NCI-H187 (cell line): ENCODE data around the gene FANCC.

ENCODE experiments used
- DNase-seq, 2 experiments: peaks; one replicate each; lab custom pipeline; 2025; lab: John Stamatoyannopoulos, UW

FANCC gene

GRCh38 chr9:95102001-95102433, 215.5 kb downstream of the FANCC start:
- no peak for DNase-seq

DNA sequence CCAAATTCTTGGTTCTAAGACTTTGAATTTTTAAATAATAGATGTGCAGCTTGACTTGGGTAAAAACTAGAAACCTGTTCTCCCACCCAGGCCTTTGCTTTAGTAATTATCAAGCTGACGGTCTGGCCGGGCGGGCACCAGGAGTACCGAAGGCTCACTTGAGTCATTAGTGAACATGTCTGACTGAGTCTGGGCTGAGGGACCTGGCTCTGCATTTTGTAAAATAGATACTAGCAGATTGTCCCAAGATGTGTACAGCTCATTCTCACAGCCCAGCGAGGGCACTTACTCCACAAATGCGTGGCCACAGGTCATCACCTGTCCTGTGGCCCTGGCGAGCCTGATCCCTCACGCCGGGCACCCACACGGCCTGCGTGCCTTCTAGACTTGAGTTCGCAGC, 216.2 kb downstream of the FANCC start:
- DNase-seq = no peak

GRCh38 chr9:95100071-95100627, 217.4 kb downstream of the FANCC start:
- DNase-seq = no peak

DNA sequence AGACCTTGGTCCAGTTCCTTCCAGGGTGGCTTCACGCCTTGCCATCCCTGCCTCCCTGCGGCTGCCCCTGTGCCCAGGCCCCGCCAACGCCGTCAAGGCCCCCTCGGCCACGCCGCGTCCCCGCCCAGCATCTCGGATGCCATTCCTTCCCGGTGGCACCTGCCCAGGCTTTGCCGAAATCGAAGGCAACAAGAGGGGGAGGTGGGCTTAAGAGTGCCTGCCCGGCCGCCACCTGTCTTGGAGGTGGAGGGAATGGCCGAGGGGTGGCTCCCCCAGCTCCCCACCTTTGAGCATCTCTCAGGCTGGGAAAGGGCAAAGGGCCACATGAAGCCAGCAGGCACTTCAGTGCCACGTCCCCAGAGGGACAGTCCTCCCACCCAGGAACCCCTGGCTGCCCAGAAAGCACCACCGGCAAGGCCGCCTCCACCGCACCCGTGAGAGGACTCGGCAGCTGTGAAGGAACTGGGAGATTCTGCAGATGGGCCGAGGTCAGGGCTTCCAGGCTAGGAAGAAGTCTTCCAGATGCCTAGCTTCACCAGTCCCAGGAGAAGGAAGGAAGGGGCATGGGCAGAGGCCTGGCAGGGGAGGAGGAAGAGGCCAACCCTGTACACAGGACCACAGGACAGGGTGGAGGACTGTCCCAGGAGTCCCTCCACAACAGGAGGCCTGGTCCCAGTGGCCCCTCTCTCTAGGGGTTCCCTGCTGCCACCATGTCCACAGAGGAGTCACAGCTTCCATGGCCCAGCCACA, 218.0 kb downstream of the FANCC start:
- DNase-seq = no peak

GRCh38 chr9:95098391-95098921, 219.1 kb downstream of the FANCC start:
- no peak for DNase-seq

DNA sequence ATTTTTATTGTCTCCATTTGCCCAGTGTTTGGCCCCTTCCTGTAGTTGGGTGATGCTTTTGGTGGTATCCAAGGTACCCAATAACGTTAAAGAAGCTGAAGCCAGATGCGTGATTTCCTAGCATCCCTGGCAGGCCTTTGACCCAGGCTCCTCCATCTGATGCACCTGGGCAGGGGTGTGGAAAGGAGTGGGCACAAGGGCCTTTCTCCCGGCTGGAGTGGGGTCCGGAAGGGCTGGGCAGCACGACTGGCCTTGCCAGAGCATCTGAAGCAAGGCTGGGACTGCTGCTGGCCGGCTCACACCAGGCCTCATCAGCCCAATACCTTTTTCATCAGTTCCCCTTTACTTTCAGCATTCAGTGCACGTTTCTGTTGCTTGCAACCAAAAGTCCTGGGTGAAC, 220.2 kb downstream of the FANCC start:
- no peak for DNase-seq

- DNase-seq = no peak
Measured at GRCh38 chr9:95096807-95097206, 220.7 kb downstream of the FANCC start.

DNA sequence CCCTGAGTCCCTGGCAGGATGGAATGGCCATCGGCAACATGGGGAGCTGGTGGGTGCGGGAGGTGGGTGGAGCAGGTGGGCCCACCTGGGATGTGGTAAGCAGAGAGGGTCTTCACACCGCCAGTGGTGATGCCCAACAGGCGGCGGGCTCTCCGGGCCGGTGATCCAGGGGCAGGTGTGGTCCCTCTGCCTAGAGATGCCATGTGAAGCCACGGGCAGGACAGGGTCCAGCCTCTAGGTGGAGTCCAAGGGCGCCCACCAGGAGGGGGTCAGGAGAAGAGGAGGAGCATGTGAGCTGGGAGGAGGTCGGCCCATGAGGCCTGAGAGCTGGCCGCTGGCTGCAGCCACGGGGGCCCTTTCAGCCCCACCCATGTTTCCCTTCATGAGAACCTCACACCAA, 221.1 kb downstream of the FANCC start:
- DNase-seq = no peak

DNA sequence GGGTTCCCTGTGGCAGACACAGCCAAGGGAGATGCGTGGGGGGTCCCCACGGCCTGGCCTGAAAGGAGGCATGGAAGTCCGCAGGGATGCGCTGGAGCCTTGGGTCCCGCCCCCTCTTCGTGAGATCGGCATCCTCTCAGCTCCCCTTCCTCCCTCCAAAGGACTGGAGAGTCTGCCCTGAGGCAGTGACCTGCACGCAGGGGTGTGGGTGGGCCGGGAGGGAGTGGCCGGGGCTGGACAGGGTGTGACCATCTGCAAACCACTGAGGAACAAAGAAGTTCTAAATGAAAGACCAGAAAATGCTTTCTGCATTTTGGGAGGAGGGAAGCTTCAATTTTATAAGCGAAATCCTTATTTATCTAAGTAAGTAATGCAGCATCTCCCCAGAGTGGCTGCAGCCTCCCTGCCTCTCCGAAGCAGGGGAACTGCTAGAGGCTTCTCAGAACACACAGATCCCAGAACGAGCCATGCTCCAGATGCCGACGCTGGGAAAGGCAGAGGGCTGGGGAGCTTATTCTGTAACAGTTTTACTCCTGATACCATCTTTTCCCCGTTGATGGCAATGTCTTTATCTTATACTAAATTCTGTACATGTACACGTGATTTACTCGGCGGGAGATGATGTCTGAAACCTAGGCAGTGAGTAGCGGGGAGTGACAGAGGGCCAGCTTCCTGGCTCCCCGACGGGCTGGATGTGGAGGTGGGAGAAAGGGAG, 221.7 kb downstream of the FANCC start:
- DNase-seq = no peak

DNA sequence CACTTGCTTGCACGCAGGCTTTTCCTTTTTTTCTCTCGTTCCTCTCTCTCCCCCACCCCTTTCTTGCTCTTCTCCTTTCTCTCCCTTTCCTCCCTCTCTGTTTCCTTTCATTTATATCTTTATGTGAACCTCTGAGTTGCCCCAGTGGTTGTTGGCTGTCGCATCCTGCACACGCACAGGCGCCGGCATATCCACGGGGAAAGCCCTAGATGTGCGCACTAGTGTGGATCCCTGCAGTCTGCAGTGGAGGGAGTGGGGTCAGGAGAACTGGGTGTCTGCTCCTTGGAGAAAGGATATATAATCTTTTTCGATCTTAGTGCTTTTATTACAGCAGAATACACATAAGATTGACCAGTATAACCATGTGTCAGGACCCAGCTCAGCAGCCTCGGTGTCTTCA, 223.5 kb downstream of the FANCC start:
- no peak for DNase-seq

GRCh38 chr9:95093586-95093985, 223.9 kb downstream of the FANCC start:
- DNase-seq = no peak

GRCh38 chr9:95092262-95093072, 225.0 kb downstream of the FANCC start:
- no peak for DNase-seq

- no peak for DNase-seq
Measured at GRCh38 chr9:95091601-95092261, 225.8 kb downstream of the FANCC start.

DNA sequence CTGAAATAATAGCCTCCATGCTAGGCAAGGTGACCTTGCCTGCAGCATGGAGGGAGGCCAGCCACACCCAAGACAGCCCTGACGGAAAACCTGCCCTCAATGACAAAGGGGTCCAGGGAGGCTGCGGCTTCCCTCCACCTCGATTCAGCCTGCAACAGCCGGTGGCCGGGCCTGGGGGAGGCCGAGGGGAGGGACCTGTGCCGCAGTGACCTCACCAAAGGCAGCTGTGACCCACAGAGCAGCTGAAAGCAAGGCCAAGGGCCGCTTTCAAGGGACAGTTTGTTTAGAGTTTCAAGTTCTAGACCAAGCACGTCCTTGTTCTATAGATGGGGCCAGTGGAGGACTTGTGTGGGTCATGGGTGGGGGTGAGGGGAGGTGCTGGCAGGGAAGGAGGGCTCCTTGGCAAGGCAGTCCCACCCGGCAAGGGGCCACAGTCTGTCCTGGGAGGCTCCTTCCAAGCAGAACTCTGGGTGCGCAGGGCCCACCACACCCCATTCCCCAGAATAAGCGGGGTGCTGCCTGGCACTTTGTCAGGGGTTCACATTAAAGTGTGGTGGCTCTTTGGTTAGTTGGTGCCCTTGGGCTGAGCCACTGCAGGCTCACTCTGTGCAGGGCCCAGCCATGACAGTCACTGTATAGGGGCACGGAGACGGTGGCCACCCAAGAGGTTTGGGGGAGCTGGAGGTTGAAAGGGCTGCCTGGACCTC, 226.5 kb downstream of the FANCC start:
- no peak for DNase-seq

GRCh38 chr9:95090023-95090791, 227.3 kb downstream of the FANCC start:
- no peak for DNase-seq

- DNase-seq = no peak
Measured at GRCh38 chr9:95089257-95090022, 228.1 kb downstream of the FANCC start.

GRCh38 chr9:95088421-95089161, 228.9 kb downstream of the FANCC start:
- DNase-seq = no peak

GRCh38 chr9:95087659-95088242, 229.8 kb downstream of the FANCC start:
- no peak for DNase-seq
